Amygdala (tissue), 56 donors: Measurements from ENCODE around the gene ABI3.

ENCODE experiments used
- DNase-seq, 56 donors: peaks; one replicate each; lab custom pipeline; 2025; lab: John Stamatoyannopoulos, UW

Gene ABI3

DNA sequence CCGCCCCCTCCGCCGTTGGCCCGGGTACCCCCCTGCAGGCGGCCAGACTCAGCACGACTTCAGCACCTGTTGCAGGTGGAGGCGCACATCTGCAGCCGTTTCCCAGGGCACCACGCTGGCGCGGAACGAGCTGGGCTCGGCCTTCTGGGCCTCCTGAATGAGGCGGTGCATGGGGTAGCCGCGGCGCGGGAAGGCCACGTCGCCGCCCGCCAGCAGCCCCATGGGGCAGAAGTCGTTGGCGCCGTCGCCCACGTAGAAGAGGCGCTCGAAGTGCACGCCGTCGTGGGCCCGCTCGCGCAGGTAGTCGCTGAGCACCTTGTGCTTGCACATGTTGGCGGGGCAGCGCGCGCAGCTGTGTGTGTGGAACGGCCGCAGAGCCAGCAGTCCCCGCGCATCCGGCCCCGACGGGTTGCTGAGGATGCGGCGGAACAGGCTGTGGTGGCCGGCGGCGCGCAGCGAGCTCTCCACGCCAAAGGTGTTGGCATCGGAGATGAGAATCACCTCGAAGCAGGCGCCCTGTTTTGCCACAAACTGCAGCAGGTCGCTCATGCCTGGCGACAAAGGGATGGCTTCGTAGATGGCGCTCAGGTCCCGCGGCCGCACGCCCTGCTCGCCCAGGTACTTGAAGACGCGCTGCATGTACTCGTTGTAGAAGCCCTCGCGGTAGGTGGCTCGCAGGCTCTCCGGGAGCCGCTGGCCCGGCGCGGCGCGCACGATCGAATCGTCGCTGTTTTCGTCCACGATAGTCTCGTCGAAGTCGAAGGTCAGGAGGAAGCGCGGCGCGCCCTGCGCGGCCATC lies 13.9 kb downstream of the ABI3 start:
- peak in 1 of 56 donors; percentile 6 for DNase-seq

- no peak for DNase-seq
Measured at GRCh38 chr17:49224997-49225337, 14.5 kb downstream of the ABI3 start.

- DNase-seq: no peak
Measured at GRCh38 chr17:49225554-49226236, 15.2 kb downstream of the ABI3 start.

DNA sequence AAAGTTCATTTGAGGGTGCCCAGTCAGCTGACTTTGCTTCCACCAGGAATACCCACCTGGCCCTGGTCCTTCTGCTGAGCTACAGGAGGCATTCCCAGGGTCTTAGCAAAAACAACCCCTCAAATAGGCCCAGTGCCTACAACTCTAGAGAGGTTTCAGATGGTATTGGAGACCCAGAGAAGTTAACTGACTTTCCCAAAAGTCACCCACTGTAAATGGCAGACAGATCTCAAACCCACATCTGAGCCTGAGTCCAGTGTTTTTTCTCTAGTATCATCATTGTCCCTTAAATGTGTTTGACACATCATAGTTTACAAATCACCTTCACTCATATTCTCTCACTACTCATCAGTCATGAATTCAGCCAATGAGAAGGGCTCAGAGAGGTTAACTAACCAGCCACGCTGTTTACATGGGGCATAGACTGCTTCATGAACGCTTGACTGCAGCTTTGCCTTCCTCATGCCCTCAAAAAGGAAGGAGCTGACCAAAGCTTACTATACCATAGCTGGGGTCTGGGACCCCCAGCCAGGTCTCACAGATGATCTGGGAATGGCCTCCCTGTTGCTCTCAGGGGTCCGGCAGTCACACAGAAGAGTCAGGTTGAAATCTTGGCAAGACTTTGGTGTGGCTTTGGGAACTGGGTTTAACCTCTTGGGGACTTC lies 16.4 kb downstream of the ABI3 start:
- DNase-seq: no peak

DNA sequence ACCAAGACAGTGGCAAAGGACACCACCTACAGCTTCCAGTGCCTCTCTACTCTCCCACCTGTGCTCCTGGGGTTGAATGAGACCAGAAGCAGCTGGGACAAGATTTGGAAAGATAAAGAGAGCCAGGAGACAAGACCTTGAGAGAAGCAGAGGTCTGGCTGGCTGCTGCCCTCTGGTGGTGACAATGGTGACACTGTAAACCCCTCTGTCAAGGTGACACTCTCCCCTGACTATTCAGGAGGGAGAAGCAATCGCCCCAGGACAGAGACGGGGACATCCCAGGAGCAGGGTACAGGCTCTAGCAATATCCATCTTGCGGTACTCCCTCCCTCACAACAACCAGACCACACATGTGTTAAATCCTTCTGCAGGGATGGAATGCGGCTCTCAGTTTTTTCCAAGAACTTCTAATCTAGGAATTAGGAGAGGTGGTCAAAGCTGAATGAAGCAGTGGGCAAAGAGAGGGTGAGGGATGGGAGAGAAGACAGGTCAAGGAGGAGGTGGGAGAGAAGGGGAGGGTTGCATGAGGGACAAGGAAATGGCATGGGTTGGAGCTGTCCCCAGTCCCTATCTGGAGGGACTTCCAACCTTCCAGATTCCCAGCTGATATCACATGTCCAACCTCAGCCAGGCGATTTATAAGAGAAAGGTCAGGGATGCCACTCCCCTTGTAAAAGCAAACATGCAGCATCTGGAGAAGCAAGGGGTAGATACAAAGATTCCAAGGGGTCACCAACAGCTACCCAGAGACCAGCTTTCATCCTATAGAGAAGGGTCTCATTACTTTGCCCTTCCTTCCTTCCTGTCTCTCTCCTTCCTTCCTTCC lies 17.1 kb downstream of the ABI3 start:
- peak in 37 of 56 donors; percentile 7 to 72 (median 33) for DNase-seq

DNA sequence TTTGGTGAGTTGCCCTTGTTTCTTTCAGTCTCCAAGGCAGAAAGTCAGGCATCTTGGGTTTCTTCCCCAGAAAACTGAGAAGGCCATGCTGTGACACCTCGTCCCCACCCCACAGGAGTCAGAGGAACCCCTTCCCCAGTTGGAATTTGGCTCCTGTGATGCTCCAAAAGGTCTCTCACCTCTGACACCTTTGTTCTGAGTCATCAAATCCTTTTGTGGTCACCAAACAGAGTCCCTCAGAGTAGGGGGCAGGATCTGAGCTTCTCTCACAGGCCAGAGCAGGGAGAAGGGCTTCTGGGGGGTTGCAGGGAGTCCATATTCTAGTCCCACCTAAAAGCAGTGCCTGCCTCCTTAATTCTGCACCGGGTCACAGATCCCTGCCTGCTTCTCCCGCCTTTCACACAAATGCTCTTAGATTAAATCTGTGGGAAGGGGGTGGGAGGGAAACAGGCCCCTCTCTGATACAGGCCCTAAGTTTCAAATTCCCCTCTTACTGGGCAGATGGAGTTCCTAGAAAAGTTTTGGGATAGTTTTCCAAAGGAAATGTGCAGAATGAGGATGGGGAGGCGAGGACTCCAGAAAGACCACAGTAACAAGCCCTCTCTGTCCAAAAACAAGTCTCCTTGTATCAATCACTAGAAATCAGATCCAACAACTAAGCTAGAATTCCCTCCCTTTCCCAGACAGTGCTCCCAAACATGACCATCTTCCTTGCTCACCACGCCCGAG lies 18.7 kb downstream of the ABI3 start:
- no peak for DNase-seq

DNA sequence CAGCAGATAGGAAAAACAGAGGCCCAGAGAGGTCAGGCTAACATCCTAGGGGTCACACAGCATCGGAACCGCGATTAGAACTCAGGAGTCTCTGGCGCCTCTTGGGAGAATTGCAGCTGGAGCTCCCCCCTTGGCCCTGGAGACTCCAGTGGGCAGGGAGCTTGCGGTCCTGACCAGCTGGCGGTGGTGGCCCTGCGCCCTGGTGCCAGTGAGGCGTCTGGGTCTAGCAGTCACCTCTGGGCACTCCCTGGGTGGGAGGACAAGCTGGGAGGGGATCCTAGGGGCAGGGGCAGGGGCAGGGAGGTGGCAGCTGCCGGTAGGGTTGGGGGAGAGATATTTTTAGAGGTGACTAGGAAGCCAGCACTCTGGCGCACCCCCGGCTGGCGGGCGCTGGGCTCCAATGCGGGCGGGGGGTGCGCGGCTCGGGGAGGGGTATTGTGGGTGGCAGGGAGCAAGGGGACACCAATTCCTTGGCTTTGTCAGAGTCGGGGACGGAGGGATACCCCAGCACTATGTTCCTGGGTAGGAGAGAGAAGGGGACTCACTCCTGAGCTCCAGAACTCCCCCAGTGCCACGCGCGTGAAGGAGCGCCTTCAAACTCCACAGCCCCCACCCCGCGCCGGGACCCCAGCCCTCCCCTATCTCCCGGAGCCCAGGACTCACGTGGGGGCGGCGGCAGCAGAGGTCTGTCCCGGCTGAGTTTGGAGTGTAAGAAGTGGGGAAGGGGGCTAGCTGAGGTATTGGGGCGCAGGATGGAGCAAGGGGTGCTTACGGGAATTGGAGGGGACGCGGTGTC lies 19.5 kb downstream of the ABI3 start:
- DNase-seq: peak in 2 of 56 donors; percentile 13 to 38

- peak in 50 of 56 donors; percentile 15 to 84 (median 64) for DNase-seq
Measured at GRCh38 chr17:49230636-49231562, 20.4 kb downstream of the ABI3 start, which contains the start of gene PHOSPHO1. Gene PHOSPHO1, minus strand, starts transcription at chr17:49230787. Its CDS starts 4,096 bp downstream, at chr17:49226691.

GRCh38 chr17:49231563-49231894 lies 21.0 kb downstream of the ABI3 start:
- DNase-seq: no peak

- no peak for DNase-seq
Measured at GRCh38 chr17:49234509-49235080, 24.1 kb downstream of the ABI3 start.

DNA sequence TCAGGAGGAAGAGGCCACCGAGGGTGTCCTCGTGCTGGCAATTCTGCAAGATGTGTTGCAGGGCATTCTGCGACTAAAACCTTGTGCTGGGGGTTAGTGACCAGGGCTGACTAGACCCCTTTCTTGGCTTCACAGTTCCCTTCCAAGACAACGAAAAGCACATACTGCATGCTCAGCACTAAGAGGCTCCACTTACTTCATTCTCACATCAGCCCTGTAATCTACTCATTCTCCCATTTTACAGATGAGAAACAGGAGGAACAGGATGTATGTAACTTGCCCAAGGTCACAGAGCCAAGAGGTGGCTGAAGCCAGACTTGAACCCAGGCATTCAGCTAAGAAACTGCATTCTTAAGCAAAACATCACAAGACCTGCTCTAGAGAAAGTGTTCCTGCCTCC lies 25.4 kb downstream of the ABI3 start:
- no peak for DNase-seq

- no peak for DNase-seq
Measured at GRCh38 chr17:49239963-49240362, 29.5 kb downstream of the ABI3 start.

GRCh38 chr17:49240619-49241018 lies 30.1 kb downstream of the ABI3 start:
- DNase-seq: no peak

DNA sequence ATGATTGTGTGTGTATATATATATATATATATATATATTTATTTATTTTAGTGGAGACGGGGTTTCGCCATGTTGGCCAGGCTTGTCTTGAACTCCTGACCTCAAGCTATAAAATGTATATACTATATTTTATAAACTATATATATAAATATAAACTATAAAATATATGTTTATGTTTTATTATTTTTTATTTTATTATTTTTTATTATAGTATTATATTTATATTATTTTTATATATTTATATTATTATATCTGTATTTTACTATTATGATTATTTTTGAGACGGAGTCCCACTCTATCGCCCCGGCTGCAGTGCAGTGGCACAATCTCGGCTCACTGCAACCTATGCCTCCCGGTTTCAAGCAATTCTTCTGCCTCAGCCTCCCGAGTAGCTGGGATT lies 30.5 kb downstream of the ABI3 start:
- DNase-seq: no peak

GRCh38 chr17:49241692-49242397 lies 31.3 kb downstream of the ABI3 start:
- no peak for DNase-seq

- DNase-seq: no peak
Measured at GRCh38 chr17:49242813-49243212, 32.3 kb downstream of the ABI3 start.

- no peak for DNase-seq
Measured at GRCh38 chr17:49244839-49245238, 34.3 kb downstream of the ABI3 start.
